Colon (tissue), 2 donors: ENCODE measurements around the gene CD74.

Source experiments
- FAIRE-seq: peaks from 2 replicates; lab custom pipeline; 2012; peaks lifted over from hg19 to GRCh38; lab: Jason Lieb, UNC
- donor health status: control.
- donor health status: control.

The CD74 gene

GRCh38 chr5:150358261-150359095 lies 54.2 kb downstream of the CD74 start:
- FAIRE-seq = no peak

- FAIRE-seq = no peak
Measured at GRCh38 chr5:150357326-150358260, 55.1 kb downstream of the CD74 start, which contains the start of gene TCOF1. Gene TCOF1, plus strand, starts transcription at chr5:150357697. Its CDS starts 50 bp downstream, at chr5:150357747.

DNA sequence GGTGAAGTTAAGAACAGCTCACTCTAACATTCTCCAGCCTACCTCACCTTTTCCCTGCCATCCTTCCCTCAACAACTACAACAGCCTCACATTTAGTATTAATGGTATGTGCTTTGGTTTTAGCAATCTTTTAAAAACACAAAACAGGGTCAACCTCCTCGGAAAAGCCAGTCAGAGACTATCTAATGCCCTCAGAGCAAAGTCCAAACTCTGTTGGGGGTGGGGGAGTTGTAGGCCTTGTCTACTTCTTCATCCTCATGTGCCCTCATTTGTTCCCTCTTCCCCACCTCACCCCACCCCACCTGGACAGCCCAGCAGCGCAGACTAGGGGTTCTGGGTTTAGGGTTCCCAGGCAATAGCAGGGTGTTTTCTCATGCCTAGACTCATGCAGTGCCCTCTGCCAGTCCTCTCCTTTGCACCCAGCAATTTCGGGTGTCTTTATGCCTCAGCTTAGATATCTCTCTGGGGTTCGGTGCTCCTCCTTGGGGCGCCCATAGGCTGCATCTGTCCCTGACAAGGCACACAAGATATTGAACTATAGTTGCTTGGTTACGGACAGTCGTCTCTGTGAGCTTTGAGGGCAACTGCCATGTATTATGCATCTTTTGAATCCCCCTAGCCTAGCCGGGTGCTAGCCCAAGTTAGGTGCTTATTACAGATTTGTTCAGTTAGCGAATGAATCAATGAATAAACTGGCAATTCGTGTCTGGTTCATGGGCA lies 56.0 kb downstream of the CD74 start:
- FAIRE-seq = no peak

GRCh38 chr5:150355791-150356190 lies 56.9 kb downstream of the CD74 start:
- no peak for FAIRE-seq

GRCh38 chr5:150353032-150353675 lies 59.6 kb downstream of the CD74 start:
- no peak for FAIRE-seq

DNA sequence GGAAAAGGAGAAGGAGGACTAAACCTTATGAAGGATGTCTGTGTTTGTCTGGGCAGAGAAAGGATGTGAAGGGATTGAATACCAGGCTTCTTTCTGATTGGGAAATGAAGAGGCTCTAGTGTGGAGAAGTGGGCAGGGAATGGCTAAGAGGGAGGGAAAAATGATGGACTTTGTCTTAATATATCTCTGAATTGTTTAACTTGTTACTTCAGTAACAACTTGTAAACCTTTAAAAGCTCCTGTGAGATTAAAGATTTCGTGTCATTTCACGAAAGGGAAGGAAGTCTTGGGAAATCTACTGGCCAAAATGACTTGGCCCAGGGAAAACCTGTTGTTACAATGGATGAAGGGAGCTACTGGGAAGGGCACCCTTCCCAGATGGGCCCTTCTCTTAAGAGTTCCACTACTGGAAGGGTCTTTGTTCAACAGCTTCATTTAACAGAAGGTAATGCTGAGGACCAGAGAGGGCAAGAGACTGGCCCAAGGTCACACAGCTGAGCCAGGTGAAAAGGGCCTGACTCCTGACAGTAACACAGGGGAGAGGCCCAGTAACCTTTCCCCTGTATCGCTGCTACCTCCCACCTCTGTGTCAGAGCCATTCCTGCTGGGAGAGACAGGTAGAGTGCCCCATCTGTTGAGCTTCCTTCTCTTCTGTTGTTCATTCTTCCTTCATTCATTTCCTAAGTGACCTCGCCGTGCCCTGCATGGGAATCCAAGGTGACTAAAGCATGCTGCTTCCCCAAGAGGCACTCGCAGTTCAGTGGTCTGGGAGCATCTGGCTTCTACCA lies 60.3 kb downstream of the CD74 start:
- no peak for FAIRE-seq
